GM12878 (cell line): Measurements from ENCODE around the gene S100A2.

Experiments used
- CBFB ChIP-seq: IDR thresholded peaks from 2 replicates; pipeline ENCODE4 v1.6.1; 2016; ENCODE audit warnings: antibody characterized with exemption, low read depth
- CEBPB ChIP-seq, 2 experiments: fragments of 150-350 bp in 1 of 2; IDR thresholded peaks; 2 replicates each; pipeline ENCODE4 v1.6.1; 2012 to 2014; ENCODE audit warnings: low read depth in 2 of 2, low read length in 2 of 2, borderline replicate concordance in 1 of 2, inconsistent platforms in 1 of 2
- CREM ChIP-seq: IDR thresholded peaks from 2 replicates; pipeline ENCODE4 v1.6.1; 2014; ENCODE audit warnings: antibody characterized with exemption, low read depth
- KDM1A ChIP-seq: fragments of 200-600 bp; sonication (generic); IDR thresholded peaks from 2 replicates; pipeline ENCODE4 v1.6.1; 2016; ENCODE audit warnings: borderline replicate concordance
- RBBP5 ChIP-seq: fragments of 200-600 bp; sonication (generic); conservative IDR thresholded peaks from 2 replicates; pipeline ENCODE4 v1.6.1; 2016
- TCF7 ChIP-seq: IDR thresholded peaks from 2 replicates; pipeline ENCODE4 v1.6.1; 2014; ENCODE audit warnings: antibody characterized with exemption, borderline replicate concordance
- ZZZ3 ChIP-seq: IDR thresholded peaks from 2 replicates; pipeline ENCODE4 v1.6.1; 2011; ENCODE audit warnings: low read depth; ENCODE audit not compliant: control insufficient read depth, insufficient read length
- TF ChIP-seq, protein P1 (sequence below), 3 experiments: IDR thresholded peaks in 2 of 3; conservative IDR thresholded peaks in 1 of 3; 2 replicates each; pipeline ENCODE4 v1.5.1; 2011; ENCODE audit warnings: low read depth in 3 of 3, low read length in 3 of 3, mild to moderate bottlenecking in 3 of 3, control low read depth in 2 of 3, moderate library complexity in 2 of 3, inconsistent platforms in 1 of 3, mixed read lengths in 1 of 3; ENCODE audit not compliant: control insufficient read depth in 2 of 3, insufficient read depth in 1 of 3; ENCODE audit errors: extremely low read depth in 1 of 3

- TF ChIP-seq, protein P1, sequence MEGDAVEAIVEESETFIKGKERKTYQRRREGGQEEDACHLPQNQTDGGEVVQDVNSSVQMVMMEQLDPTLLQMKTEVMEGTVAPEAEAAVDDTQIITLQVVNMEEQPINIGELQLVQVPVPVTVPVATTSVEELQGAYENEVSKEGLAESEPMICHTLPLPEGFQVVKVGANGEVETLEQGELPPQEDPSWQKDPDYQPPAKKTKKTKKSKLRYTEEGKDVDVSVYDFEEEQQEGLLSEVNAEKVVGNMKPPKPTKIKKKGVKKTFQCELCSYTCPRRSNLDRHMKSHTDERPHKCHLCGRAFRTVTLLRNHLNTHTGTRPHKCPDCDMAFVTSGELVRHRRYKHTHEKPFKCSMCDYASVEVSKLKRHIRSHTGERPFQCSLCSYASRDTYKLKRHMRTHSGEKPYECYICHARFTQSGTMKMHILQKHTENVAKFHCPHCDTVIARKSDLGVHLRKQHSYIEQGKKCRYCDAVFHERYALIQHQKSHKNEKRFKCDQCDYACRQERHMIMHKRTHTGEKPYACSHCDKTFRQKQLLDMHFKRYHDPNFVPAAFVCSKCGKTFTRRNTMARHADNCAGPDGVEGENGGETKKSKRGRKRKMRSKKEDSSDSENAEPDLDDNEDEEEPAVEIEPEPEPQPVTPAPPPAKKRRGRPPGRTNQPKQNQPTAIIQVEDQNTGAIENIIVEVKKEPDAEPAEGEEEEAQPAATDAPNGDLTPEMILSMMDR (IDR thresholded peaks at IDR 0.05 in 2 of 3, conservative IDR thresholded peaks at IDR 0.05 in 1 of 3; ENCODE audit: control insufficient read depth in 2 of 3, extremely low read depth in 1 of 3, insufficient read depth in 1 of 3, low read depth in 3 of 3, low read length in 3 of 3): no peak
- TF ChIP-seq CEBPB (IDR thresholded peaks at IDR 0.05; ENCODE audit: borderline replicate concordance in 1 of 2, low read depth in 2 of 2, low read length in 2 of 2): no peak
- no peak for TF ChIP-seq ZZZ3
- TF ChIP-seq CREM: no peak
- TF ChIP-seq CBFB: no peak
- TF ChIP-seq KDM1A: no peak
- no peak for TF ChIP-seq RBBP5
- TF ChIP-seq TCF7: no peak
These were observed 22.8 kb upstream of the S100A2 start for GRCh38 chr1:153588482-153588881.
